HG03558 (cell line): ENCODE results near the gene DCHS2.

Experiments
- ATAC-seq: cut with Tn5 transposase; IDR thresholded peaks from one replicate; pipeline ENCODE4 v1.9.1; 2021; ENCODE audit warnings: moderate number of reproducible peaks; ENCODE audit not compliant: unreplicated experiment; ENCODE audit errors: extremely low read depth

Gene DCHS2

GRCh38 chr4:154456889-154457288 is 34.7 kb downstream of the DCHS2 start:
- ATAC-seq, result no peak

GRCh38 chr4:154456240-154456639 is 35.4 kb downstream of the DCHS2 start:
- no peak for ATAC-seq

- ATAC-seq, result no peak
These were observed 36.5 kb downstream of the DCHS2 start for GRCh38 chr4:154455111-154455510.

GRCh38 chr4:154454710-154455109 is 36.9 kb downstream of the DCHS2 start:
- ATAC-seq, result no peak

GRCh38 chr4:154452798-154453346 is 38.7 kb downstream of the DCHS2 start:
- ATAC-seq, result no peak

- no peak for ATAC-seq
These were observed 40.6 kb downstream of the DCHS2 start for GRCh38 chr4:154450966-154451365.

GRCh38 chr4:154444958-154445357 is 46.6 kb downstream of the DCHS2 start:
- no peak for ATAC-seq

GRCh38 chr4:154441982-154442381 is 49.6 kb downstream of the DCHS2 start:
- no peak for ATAC-seq

- no peak for ATAC-seq
These were observed 50.5 kb downstream of the DCHS2 start for GRCh38 chr4:154441124-154441523.

GRCh38 chr4:154439224-154439623 is 52.4 kb downstream of the DCHS2 start:
- ATAC-seq, result no peak

- ATAC-seq, result no peak
These were observed 55.7 kb downstream of the DCHS2 start for GRCh38 chr4:154435895-154436294.

GRCh38 chr4:154433543-154433942 is 58.1 kb downstream of the DCHS2 start:
- no peak for ATAC-seq

GRCh38 chr4:154429176-154429575 is 62.4 kb downstream of the DCHS2 start:
- no peak for ATAC-seq

GRCh38 chr4:154427149-154427548 is 64.5 kb downstream of the DCHS2 start:
- no peak for ATAC-seq

GRCh38 chr4:154425514-154425913 is 66.1 kb downstream of the DCHS2 start:
- no peak for ATAC-seq

GRCh38 chr4:154424810-154425484 is 66.7 kb downstream of the DCHS2 start:
- ATAC-seq, result no peak

- ATAC-seq, result no peak
These were observed 69.4 kb downstream of the DCHS2 start for GRCh38 chr4:154422152-154422551.

GRCh38 chr4:154421618-154422017 is 70.0 kb downstream of the DCHS2 start:
- ATAC-seq, result peak; percentile 66

- no peak for ATAC-seq
These were observed 74.3 kb downstream of the DCHS2 start for GRCh38 chr4:154417373-154417673.

GRCh38 chr4:154416190-154416547 is 75.4 kb downstream of the DCHS2 start:
- no peak for ATAC-seq

GRCh38 chr4:154415313-154415712 is 76.3 kb downstream of the DCHS2 start:
- no peak for ATAC-seq

- no peak for ATAC-seq
These were observed 76.8 kb downstream of the DCHS2 start for GRCh38 chr4:154414796-154415195.

- no peak for ATAC-seq
These were observed 77.2 kb downstream of the DCHS2 start for GRCh38 chr4:154414371-154414770.
